Measurements from ENCODE around the gene POC1B.

POC1B gene

GRCh38 chr12:89416049-89416792 lies 109.6 kb downstream of the POC1B start:
- Histone ChIP-seq H3K4me1 (ENCODE audit: control extremely low read depth in 1 of 4, control insufficient read depth in 4 of 4, insufficient read depth in 4 of 4, low read length in 3 of 4) (no peaks in the 10 kb centered on the region), H3K27ac (ENCODE audit: insufficient read depth in 1 of 2, low read depth in 1 of 2, low read length in 2 of 2, poor library complexity in 1 of 2, severe bottlenecking in 2 of 2) (no peak overlapping the region), H3K9me3 (ENCODE audit: control extremely low read depth in 1 of 5, control insufficient read depth in 4 of 5, insufficient read depth in 2 of 5, low read depth in 1 of 5, low read length in 4 of 5) (no peaks in the 10 kb centered on the region), H3K36me3 (ENCODE audit: control insufficient read depth in 4 of 4, insufficient read depth in 4 of 4, low read length in 3 of 4) (peaks cover 0 to 4% (median 3%) of the 10 kb centered on the region in 4 experiments), H3K27me3 (replicated peaks in 2 of 5; ENCODE audit: control insufficient read depth in 4 of 5, insufficient read depth in 5 of 5, low read length in 4 of 5) (no peaks in the 10 kb centered on the region), H3K4me3 (ENCODE audit: control insufficient read depth in 1 of 7, extremely low read depth in 1 of 7, insufficient read depth in 4 of 7, low read depth in 2 of 7, low read length in 6 of 7) (no peak overlapping the region)
- 96% methylated on average over 6 of the region's 6 CpGs for WGBS (ENCODE audit: insufficient coverage)
- DNase-seq, result no peak
- CTCF ChIA-PET, result interaction anchor here (0.6 kb wide), 1 partner anchor 39 kb away, joined by 3 read pairs; no protein-coding TSS in a partner anchor
- POLR2A ChIA-PET, result no interaction called here

- DNase-seq, result no peak
- Histone ChIP-seq H3K4me3 (ENCODE audit: control insufficient read depth in 1 of 7, extremely low read depth in 1 of 7, insufficient read depth in 4 of 7, low read depth in 2 of 7, low read length in 6 of 7) (no peak overlapping the region), H3K27ac (ENCODE audit: insufficient read depth in 1 of 2, low read depth in 1 of 2, low read length in 2 of 2, poor library complexity in 1 of 2, severe bottlenecking in 2 of 2) (no peak overlapping the region), H3K9me3 (ENCODE audit: control extremely low read depth in 1 of 5, control insufficient read depth in 4 of 5, insufficient read depth in 2 of 5, low read depth in 1 of 5, low read length in 4 of 5) (no peaks in the 10 kb centered on the region), H3K4me1 (ENCODE audit: control extremely low read depth in 1 of 4, control insufficient read depth in 4 of 4, insufficient read depth in 4 of 4, low read length in 3 of 4) (no peaks in the 10 kb centered on the region), H3K36me3 (ENCODE audit: control insufficient read depth in 4 of 4, insufficient read depth in 4 of 4, low read length in 3 of 4) (peaks cover 0 to 4% (median 1%) of the 10 kb centered on the region in 4 experiments), H3K27me3 (replicated peaks in 2 of 5; ENCODE audit: control insufficient read depth in 4 of 5, insufficient read depth in 5 of 5, low read length in 4 of 5) (no peaks in the 10 kb centered on the region)
- POLR2A ChIA-PET, result no interaction called here
- no CpG with 5 or more reads among the region's 2 CpGs for WGBS (ENCODE audit: insufficient coverage)
- CTCF ChIA-PET, result no interaction called here
Measured at GRCh38 chr12:89414851-89415250, 111.0 kb downstream of the POC1B start.

- 100% methylated on average over 1 of the region's 3 CpGs for WGBS (ENCODE audit: insufficient coverage)
Measured at GRCh38 chr12:89414322-89414721, 111.5 kb downstream of the POC1B start.

GRCh38 chr12:89413234-89413633 lies 112.6 kb downstream of the POC1B start:
- 100% methylated on average over 1 of the region's 3 CpGs for WGBS (ENCODE audit: insufficient coverage)
- no peak overlapping the region for H3K4me3 ChIP-seq (ENCODE audit: control insufficient read depth in 1 of 7, extremely low read depth in 1 of 7, insufficient read depth in 4 of 7, low read depth in 2 of 7, low read length in 6 of 7)
- H3K9me3 ChIP-seq (ENCODE audit: control extremely low read depth in 1 of 5, control insufficient read depth in 4 of 5, insufficient read depth in 2 of 5, low read depth in 1 of 5, low read length in 4 of 5), result no peaks in the 10 kb centered on the region
- POLR2A ChIA-PET, result no interaction called here
- H3K27me3 ChIP-seq (replicated peaks in 2 of 5; ENCODE audit: control insufficient read depth in 4 of 5, insufficient read depth in 5 of 5, low read length in 4 of 5), result no peaks in the 10 kb centered on the region
- H3K36me3 ChIP-seq (ENCODE audit: control insufficient read depth in 4 of 4, insufficient read depth in 4 of 4, low read length in 3 of 4), result peaks cover 0 to 4% (median 0%) of the 10 kb centered on the region in 4 experiments
- no peak for DNase-seq
- CTCF ChIA-PET, result no interaction called here
- H3K27ac ChIP-seq (ENCODE audit: insufficient read depth in 1 of 2, low read depth in 1 of 2, low read length in 2 of 2, poor library complexity in 1 of 2, severe bottlenecking in 2 of 2), result no peak overlapping the region
- no peaks in the 10 kb centered on the region for H3K4me1 ChIP-seq (ENCODE audit: control extremely low read depth in 1 of 4, control insufficient read depth in 4 of 4, insufficient read depth in 4 of 4, low read length in 3 of 4)

More at GRCh38 chr12:89414322-89414721, 111.5 kb downstream of the POC1B start:
- DNase-seq, result no peak
- CTCF ChIA-PET, result no interaction called here
- no peaks in the 10 kb centered on the region for H3K27me3 ChIP-seq (replicated peaks in 2 of 5; ENCODE audit: control insufficient read depth in 4 of 5, insufficient read depth in 5 of 5, low read length in 4 of 5)
- H3K36me3 ChIP-seq (ENCODE audit: control insufficient read depth in 4 of 4, insufficient read depth in 4 of 4, low read length in 3 of 4), result peaks cover 0 to 4% (median 1%) of the 10 kb centered on the region in 4 experiments
- H3K4me1 ChIP-seq (ENCODE audit: control extremely low read depth in 1 of 4, control insufficient read depth in 4 of 4, insufficient read depth in 4 of 4, low read length in 3 of 4), result no peaks in the 10 kb centered on the region
- POLR2A ChIA-PET, result no interaction called here
- H3K27ac ChIP-seq (ENCODE audit: insufficient read depth in 1 of 2, low read depth in 1 of 2, low read length in 2 of 2, poor library complexity in 1 of 2, severe bottlenecking in 2 of 2), result no peak overlapping the region
- H3K9me3 ChIP-seq (ENCODE audit: control extremely low read depth in 1 of 5, control insufficient read depth in 4 of 5, insufficient read depth in 2 of 5, low read depth in 1 of 5, low read length in 4 of 5), result no peaks in the 10 kb centered on the region
- H3K4me3 ChIP-seq (ENCODE audit: control insufficient read depth in 1 of 7, extremely low read depth in 1 of 7, insufficient read depth in 4 of 7, low read depth in 2 of 7, low read length in 6 of 7), result no peak overlapping the region

- Histone ChIP-seq H3K27ac (ENCODE audit: insufficient read depth in 1 of 2, low read depth in 1 of 2, low read length in 2 of 2, poor library complexity in 1 of 2, severe bottlenecking in 2 of 2) (no peak overlapping the region), H3K36me3 (ENCODE audit: control insufficient read depth in 4 of 4, insufficient read depth in 4 of 4, low read length in 3 of 4) (no peaks in the 10 kb centered on the region), H3K27me3 (replicated peaks in 2 of 5; ENCODE audit: control insufficient read depth in 4 of 5, insufficient read depth in 5 of 5, low read length in 4 of 5) (no peaks in the 10 kb centered on the region), H3K9me3 (ENCODE audit: control extremely low read depth in 1 of 5, control insufficient read depth in 4 of 5, insufficient read depth in 2 of 5, low read depth in 1 of 5, low read length in 4 of 5) (no peaks in the 10 kb centered on the region), H3K4me3 (ENCODE audit: control insufficient read depth in 1 of 7, extremely low read depth in 1 of 7, insufficient read depth in 4 of 7, low read depth in 2 of 7, low read length in 6 of 7) (no peak overlapping the region), H3K4me1 (ENCODE audit: control extremely low read depth in 1 of 4, control insufficient read depth in 4 of 4, insufficient read depth in 4 of 4, low read length in 3 of 4) (no peaks in the 10 kb centered on the region)
- WGBS (ENCODE audit: insufficient coverage), result 94% methylated on average over 5 of the region's 6 CpGs
- ChIA-PET CTCF (no interaction called here), POLR2A (no interaction called here)
- no peak for DNase-seq
Measured at GRCh38 chr12:89412665-89413064, 113.2 kb downstream of the POC1B start.

- no peak overlapping the region for H3K27ac ChIP-seq (ENCODE audit: insufficient read depth in 1 of 2, low read depth in 1 of 2, low read length in 2 of 2, poor library complexity in 1 of 2, severe bottlenecking in 2 of 2)
- ChIA-PET CTCF (no interaction called here), POLR2A (no interaction called here)
- H3K36me3 ChIP-seq (ENCODE audit: control insufficient read depth in 4 of 4, insufficient read depth in 4 of 4, low read length in 3 of 4), result no peaks in the 10 kb centered on the region
- H3K27me3 ChIP-seq (replicated peaks in 2 of 5; ENCODE audit: control insufficient read depth in 4 of 5, insufficient read depth in 5 of 5, low read length in 4 of 5), result no peaks in the 10 kb centered on the region
- DNase-seq, result no peak
- WGBS (ENCODE audit: insufficient coverage), result 77% methylated on average over 4 of the region's 4 CpGs
- no peaks in the 10 kb centered on the region for H3K4me1 ChIP-seq (ENCODE audit: control extremely low read depth in 1 of 4, control insufficient read depth in 4 of 4, insufficient read depth in 4 of 4, low read length in 3 of 4)
- H3K4me3 ChIP-seq (ENCODE audit: control insufficient read depth in 1 of 7, extremely low read depth in 1 of 7, insufficient read depth in 4 of 7, low read depth in 2 of 7, low read length in 6 of 7), result no peak overlapping the region
- no peaks in the 10 kb centered on the region for H3K9me3 ChIP-seq (ENCODE audit: control extremely low read depth in 1 of 5, control insufficient read depth in 4 of 5, insufficient read depth in 2 of 5, low read depth in 1 of 5, low read length in 4 of 5)
Measured at GRCh38 chr12:89411846-89412245, 114.0 kb downstream of the POC1B start.

GRCh38 chr12:89411234-89411633 lies 114.6 kb downstream of the POC1B start:
- whole genome bisulfite sequencing (ENCODE audit: insufficient coverage), result no CpG with 5 or more reads among the region's 2 CpGs

More at GRCh38 chr12:89411234-89411633, 114.6 kb downstream of the POC1B start:
- H3K36me3 ChIP-seq (ENCODE audit: control insufficient read depth in 4 of 4, insufficient read depth in 4 of 4, low read length in 3 of 4), result no peaks in the 10 kb centered on the region
- no peak overlapping the region for H3K27ac ChIP-seq (ENCODE audit: insufficient read depth in 1 of 2, low read depth in 1 of 2, low read length in 2 of 2, poor library complexity in 1 of 2, severe bottlenecking in 2 of 2)
- CTCF ChIA-PET, result no interaction called here
- no peaks in the 10 kb centered on the region for H3K4me1 ChIP-seq (ENCODE audit: control extremely low read depth in 1 of 4, control insufficient read depth in 4 of 4, insufficient read depth in 4 of 4, low read length in 3 of 4)
- no peaks in the 10 kb centered on the region for H3K27me3 ChIP-seq (replicated peaks in 2 of 5; ENCODE audit: control insufficient read depth in 4 of 5, insufficient read depth in 5 of 5, low read length in 4 of 5)
- H3K9me3 ChIP-seq (ENCODE audit: control extremely low read depth in 1 of 5, control insufficient read depth in 4 of 5, insufficient read depth in 2 of 5, low read depth in 1 of 5, low read length in 4 of 5), result no peaks in the 10 kb centered on the region
- H3K4me3 ChIP-seq (ENCODE audit: control insufficient read depth in 1 of 7, extremely low read depth in 1 of 7, insufficient read depth in 4 of 7, low read depth in 2 of 7, low read length in 6 of 7), result no peak overlapping the region
- POLR2A ChIA-PET, result no interaction called here
- DNase-seq, result no peak

Measured in common myeloid progenitor, CD34-positive (primary cell).